Right forelimb (tissue), 1 donor: Measurements from ENCODE around the gene TECPR2.
A peak's percentile ranks its signal among the peaks of the same experiment; 100 is the strongest.

Experiments
- DNase-seq: peaks from one replicate; pipeline ENCODE4 v3.0.0-alpha.2; 2018

Gene TECPR2

DNA sequence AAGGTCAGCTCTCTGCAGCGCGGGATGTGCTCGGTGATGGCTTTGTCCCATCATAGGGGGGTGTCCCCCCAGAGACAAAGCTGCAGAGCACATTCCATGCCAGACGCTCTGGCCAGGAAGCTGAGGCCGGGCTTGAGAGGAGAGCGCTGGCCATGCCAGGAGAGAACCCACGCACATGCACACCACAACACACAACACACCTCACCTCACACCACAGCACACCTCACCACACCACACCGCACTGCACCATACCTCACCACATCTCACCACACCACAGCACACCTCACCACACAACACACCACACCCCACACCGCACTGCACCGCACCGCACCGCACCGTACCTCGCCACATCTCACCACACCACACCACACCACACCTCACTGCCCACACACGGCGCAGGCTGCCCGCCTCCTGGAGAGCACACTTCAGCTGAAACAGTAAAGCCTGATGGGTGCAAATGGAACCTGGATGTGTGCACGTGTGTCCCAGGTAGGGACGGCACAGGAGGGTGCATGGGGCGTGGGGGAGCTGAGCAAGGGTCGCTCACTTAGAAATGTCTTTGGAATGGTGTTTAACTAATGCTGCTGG lies 136.0 kb downstream of the TECPR2 start:
- DNase-seq, result no peak

DNA sequence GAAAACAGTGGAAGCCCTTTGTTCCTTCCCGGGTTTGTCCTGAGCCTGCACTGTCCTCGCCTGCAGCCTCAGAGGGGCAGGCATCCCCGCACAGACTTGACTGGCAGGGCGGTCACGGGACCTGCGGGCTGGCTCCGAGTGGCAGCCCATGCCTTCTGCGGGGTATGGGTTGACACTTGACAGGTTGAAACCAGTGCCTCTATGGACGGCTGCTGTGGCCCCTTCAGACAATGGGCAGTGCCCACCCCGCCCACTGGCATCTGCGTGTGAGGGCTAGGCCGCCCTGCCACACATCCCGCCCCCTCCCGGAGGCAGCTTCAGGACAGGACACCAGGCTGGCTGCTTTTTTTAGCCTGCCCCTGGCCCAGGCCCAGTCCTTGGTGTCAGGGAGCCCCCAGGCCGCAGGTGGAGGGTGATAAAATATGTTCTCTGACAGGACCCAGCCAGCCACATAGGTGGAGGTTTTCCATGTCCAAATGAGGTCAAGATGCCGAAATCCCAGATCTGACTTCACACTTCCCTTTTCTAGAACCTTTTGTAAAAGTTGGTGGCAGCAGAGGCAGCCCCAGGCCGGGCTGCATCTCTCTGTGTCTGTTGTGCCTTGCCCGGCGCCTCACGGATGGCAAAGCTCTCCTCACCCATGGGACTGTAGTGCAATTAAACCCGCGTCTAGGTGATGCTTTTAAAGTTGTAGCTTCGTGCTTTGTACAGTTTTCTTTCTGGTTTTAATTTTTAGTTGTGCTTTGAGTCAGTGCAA lies 136.8 kb downstream of the TECPR2 start:
- DNase-seq, result peak; percentile 41

DNA sequence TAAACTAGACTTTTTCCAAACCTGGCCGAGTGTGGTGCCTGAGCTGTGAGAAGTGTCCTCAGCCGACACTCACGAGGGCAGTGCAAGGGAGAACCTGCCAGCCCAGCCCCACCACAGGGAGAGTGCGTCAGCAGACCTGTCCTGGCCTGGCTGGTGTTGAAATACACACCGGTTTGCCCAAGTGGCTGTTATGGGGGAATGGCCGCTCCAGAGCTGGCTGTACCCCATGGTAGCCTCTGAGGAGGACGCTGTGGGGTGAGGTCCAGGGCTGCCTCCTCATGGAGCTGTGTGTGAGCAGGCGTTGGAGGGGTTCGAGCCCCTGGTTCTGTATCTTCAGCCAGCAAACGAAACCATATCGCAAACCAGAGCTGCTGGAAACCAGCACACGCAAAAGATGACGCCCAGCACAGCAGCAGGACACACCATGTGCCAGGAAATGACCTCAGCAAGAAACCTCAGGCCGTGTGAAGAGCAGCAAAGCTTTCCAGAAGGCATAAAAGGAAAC lies 137.5 kb downstream of the TECPR2 start:
- DNase-seq, result peak; percentile 71

DNA sequence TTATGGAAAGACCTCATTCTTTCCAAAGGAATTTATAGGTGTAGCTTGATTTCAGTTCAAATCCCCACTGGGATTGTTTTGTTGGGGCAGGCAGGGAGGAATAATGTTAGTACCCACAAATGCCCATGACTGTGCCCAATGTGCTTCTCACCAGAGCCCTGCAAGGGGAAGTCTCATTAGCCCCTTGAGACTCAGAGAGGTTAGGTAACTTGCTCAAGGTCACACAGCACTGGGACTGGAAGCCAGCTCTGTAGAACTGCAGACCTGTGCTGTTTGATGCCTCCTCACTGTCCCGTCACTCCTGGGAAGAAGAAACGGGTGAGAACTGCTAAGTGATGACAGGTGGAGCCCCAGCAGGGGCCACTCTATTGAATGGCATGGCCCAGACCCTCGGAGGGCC lies 138.0 kb downstream of the TECPR2 start:
- DNase-seq, result peak; percentile 35

DNA sequence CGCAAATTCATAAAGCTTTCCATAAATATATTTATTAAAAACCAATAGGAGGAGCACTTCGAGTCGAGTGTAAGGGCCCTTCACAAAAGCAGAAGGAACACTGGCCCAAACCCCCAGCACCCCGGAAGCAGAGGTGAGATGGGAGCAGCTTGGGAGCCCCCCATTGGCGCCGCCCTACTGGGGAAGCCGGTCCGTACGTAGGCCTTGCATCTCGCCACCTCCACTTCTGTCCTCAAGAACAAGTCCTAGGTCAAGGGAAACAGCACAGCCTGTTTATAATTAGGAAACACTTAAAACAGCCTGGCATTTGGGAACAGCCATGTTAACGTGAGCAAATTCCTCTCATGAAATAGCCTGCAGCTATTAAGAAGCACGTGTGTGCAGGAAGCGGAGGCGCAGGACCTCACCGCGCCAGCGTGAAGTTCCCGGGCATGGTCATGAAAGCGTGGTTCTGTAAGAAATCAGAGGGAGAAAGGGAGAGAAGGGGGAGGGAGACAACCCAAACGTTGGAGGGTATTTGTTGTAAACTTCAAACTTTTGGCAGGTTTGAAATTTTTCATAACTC lies 139.1 kb downstream of the TECPR2 start:
- DNase-seq, result no peak

DNA sequence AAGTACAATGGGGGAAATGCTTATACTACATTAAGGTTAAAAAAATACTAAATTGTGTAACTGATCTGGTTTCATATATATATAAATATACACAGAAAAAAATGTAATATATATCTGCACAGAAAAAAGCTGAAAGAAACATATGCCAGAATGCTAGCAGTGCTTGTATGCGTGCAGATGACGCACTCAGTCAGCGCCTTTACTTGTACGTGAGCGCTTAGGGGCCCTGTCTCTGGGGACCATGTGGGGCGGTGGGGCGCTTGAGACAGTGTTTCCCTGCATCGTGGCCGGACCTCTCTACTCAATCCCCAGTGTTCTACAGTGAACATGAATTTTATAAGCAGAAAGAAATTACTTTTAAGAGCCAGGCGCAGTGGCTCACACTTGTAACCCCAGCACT lies 139.8 kb downstream of the TECPR2 start:
- DNase-seq, result peak; percentile 38

DNA sequence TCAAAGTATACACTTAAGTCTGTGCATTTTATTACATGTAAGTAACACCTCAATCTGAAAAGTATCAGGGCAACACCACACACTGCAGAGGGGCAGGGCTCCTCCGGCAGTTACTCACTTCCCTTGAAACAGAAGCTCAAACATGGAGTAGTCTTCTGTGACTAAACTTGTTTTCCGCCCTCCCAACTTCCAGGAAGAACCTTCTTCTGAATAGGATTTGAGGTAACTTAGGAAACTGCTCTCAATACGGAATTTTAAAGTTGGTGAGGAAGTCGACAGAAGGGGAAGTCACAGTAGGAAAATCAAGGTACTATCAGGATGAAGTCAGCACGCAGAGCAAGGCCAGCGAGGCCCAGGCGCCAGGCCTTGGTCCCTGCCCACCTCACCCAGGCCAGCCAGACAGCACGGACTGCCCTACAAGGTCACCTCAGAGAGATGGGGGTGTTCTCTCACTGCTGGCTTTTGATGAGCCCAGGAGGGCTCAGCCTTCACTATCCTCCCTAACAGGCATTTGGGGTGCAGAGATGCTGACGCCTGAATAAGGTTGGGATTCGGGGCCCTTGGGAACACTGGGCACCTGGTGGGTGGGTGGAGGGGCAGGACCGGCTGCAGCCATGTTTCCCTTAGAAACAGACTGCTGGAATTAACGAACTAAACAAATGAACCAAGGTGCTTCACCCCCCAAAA lies 141.0 kb downstream of the TECPR2 start:
- no peak for DNase-seq

DNA sequence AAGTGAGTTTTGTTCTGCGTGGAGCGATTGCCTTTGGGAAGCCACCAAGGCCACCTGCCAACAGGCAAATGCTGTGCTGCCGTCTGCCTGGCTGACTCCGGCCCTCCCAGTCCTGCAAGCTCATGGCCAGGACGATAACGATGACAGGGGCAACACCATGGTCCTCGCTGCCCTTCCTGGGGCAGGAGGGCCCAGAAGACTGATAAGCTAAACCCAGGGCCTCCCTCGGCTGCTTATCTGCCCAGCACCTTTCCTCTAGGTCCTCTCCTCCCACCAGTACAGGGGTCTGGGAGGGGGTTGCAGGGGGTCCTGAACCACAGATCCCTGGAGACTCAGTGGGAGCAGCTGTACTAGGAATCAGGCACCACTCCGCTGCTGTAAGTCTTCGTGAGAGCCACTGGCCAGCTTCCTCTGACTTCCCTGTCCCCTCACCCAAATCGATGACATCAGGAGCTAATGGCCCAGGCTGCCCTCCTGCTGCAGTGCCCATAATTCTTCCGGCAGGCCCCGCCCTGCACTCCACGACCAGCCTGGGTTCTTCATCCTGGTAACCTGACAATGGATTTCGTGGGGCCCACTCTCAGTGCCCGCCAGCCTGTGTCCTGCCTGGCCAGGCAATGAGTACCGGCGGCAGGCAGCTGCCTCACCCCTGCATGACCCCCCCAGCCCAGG lies 141.7 kb downstream of the TECPR2 start:
- DNase-seq, result no peak

DNA sequence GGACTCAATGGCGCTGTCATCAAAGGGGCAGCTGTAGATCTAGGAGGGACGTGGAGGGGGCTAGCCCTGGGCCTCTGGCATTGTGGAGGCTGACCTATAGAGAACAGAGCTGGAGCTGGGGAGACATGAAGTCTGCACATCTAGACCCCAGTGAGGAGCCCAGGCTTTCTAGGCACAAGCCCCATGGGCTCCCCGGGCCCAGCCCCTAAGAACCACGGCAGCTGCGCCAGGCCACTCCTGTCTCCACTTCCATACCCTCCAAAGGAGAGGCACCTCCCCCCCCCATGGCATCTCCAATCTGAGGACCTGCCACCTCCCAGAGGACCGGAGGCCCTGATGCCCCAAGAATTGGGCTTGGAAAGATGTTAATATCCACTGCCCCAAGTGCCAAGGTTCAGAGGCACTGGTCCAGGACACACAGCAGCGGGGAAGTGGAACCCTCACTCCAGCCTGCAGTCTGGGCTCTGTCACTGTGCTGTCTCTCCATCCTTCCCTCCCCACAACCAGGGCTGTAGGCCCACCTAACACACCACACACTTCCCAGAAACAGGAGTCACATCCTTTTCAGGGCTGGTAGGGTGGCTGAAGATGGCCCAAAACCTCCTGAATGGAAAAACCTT lies 142.4 kb downstream of the TECPR2 start:
- DNase-seq, result no peak

DNA sequence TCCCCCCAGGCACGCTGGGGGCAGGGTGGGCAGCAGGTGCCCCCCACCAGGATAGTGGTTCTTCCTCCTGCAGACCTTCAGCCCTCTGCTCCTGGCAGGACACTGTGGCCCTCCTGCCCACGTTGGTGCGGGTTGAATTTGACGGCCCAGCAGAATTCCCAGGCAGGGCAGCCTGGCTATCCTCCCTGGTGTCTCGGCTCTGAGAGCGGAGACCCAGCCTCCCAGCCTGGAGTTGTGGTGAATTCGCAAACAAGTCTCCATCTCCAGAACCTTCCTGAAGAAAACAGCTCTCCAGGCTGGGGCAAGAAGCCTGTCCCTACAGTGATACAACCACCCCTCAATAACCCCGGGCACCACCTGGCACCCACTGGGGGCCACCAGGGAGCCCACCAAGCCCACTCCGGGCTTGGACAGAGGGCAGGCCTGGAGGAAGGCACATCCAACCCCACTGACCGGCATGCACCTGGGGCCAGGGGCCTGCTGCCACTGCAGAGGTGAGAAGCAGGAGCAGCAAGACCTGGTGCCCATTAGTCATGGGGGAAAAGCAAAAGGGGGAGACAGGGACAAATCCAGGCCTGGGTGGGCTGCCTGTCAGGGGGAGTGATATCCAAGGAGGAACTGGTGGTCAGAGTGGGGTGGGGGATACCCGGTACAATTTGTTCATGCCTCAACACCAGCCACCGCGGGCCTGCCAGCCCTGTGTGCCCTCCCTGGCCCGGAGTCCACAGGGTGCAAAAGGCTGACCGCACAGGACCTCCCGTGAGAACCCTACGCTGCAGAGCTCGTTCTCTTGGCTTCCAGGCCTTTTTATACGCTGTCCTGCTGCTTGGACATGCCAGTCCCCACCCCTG lies 143.3 kb downstream of the TECPR2 start:
- no peak for DNase-seq

DNA sequence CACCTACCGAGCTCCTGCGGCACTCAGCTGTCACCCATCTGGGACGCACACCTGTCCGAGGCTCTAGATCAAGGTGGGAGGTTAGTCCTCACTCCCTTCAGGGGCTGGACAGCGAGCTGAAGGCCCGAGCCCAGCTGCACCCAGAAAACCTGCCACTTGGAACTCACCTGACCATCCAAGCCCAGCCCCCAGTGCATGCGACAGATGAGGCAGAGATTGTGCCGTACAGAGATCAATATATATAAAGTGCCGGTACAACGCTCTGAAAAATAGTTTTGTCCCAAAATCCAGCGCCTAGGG lies 143.8 kb downstream of the TECPR2 start:
- no peak for DNase-seq

DNA sequence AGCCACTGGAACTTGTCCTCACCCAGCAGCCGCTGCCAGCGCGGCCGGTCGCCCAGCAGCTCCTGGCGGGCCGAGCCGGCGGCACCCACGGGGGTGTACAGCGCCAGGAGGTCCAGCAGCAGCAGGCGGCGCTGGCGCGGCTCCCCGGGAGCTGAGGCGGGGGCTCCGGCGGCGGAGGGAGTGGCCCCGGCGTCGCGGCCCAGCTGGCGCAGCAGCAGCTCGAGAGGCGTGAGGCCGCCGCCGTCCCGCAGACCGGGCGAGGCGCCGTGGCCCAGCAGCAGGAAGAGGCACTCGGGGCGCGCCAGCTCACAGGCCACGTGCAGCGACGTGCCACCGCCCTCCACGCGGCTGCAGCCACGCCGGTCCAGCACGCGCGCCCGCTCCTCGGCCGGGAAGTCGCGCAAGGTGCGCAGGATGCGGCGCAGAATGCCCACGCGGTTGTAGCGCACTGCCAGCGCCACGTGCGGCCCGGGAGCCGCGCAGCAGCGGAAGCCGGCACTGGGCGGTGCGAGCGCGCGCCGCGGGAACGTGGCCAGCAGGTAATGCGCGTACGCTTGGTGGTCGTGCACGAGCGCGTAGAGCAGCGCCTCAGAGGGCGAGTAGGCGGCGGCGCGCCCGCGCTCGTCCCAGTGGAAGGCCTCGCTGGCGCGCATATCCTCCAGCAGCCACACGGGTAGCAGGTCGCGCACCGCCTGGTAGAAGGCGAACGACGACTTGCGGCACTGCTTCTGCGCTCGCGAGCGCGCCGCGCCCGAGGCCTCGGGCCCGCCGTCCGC lies 144.5 kb downstream of the TECPR2 start:
- no peak for DNase-seq

DNA sequence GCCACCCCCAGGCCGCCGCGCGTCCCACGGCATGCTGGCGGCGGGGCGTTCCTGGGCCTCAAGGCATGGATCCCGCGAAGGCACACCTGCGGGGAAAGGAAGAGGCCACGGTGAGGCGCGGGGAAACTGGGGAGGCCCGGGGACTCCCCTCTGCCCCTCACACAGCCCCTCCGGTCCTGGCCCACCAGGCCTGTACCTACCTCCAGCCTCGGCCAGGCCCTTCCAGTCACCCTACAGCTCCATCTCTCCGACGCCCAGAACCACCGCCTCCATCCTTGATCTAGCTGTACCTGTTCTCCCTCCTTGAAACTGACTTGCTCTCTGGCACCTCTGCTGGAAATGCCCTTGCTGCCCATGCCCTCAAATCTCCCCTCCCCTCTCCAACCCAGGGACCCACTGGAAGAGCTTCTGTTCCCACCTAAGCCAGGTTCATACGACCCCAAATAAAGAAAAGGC lies 145.1 kb downstream of the TECPR2 start:
- DNase-seq, result no peak

DNA sequence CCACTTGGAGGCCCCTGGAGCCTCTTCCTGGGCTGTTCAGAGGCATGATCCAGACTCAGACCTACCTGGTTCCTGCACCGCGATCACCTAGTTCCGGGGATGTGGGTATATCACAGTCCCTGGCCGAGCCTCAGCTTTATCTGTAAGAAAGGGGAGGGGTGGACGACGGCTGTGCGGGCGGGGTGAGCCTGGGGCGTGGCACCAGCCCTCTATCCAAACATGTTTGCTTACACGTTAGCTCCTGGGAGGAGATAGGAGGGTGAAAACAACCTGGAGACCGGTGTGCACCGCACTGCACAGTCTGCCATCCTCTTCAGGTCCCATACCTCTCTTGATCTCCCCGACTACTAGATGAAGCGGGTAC lies 145.7 kb downstream of the TECPR2 start:
- no peak for DNase-seq

DNA sequence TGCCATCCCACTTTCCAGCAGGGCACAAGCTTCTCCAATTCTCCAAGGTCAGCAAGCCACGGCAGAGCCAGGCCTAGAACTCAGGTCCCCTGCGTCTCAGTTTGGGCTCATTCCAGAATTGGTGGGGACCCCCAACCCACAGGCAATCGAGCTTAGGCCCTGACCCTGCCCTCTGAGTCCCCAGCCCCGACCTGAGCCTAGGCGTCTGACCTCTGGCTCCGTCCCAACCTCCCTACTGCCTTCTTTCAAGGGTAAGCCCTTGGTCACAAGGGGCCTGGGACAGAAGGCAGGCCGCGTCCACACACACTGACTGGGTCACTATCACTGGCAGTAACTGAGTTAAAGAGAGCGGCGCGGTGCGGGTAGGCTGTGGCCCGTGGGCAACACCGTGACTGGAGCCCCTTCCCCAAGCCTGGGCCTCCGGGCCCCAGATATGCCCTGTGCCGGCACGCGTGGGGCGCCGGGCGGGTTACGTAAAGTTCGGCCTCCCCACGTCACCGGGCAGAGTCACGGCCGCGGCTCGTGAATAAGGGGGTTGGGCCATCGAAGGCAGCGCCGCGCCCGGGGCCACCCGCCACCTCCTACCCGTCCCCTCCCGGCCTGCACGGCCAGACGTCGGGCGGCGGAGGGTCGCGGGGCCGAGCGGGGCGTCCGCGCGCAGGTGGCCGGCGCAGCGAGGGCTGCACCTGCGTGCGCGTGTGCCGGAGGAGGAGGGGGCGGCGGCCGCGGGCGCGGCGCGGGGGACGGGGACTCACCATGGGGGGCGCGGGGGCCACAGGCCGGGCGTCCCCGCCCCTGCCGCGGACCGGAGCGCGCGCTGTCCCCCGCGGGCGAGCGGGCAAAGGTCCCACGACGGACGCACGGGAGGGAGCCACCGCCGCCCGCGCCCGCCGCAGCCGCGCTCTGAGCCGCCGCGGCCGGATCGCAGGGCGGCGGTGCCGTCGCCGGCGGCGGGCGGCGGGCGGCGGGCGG lies 146.3 kb downstream of the TECPR2 start:
- DNase-seq, result peak; percentile 67

DNA sequence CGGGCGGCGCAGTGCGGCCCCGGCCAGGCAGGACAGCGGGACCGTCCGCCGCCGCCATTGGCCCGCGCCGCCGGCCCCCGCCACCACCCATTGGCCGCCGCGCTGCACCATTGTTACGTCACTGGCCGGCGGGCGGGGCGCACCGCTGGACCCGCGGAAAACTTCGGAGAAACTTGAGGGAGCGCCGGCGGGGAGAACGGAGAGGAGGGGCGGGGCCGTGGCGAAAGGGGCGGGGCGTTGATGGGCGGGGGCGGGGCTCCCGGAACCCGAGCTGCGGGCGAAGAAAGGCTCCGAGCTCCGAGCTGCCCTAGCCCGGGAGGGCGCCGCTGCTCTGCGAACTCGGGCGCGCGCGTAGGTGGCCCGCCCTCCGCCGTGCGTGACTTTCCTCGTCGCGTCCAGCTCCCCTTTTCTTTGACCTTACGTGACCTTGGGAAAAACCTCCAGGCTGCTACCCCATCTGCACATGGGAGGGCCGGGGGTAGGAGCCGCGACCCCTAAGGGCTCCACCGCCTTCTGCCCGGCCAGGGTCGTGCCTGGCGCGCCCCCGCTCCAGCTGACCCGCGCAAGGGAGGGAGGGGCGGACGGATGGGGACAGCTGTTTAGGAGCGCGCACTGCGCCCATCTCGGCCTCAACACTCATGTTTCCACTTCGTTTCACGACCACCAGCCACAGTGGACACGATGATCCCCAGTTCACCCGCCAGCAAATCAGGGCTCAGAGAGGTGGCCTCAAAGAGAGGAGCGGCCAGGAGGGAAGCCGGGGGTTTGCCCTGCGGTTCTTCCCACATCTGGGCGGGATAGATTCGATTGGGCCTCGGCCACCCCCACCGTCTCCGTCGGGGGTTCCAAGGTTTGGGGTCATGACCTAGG lies 147.2 kb downstream of the TECPR2 start, which contains the start of gene ANKRD9:
Gene ANKRD9 (minus strand): TSS at position 31 of the 870 bp plus-strand sequence. CDS start 1,887 bp downstream, outside the sequence.
- DNase-seq, result peak; percentile 97

DNA sequence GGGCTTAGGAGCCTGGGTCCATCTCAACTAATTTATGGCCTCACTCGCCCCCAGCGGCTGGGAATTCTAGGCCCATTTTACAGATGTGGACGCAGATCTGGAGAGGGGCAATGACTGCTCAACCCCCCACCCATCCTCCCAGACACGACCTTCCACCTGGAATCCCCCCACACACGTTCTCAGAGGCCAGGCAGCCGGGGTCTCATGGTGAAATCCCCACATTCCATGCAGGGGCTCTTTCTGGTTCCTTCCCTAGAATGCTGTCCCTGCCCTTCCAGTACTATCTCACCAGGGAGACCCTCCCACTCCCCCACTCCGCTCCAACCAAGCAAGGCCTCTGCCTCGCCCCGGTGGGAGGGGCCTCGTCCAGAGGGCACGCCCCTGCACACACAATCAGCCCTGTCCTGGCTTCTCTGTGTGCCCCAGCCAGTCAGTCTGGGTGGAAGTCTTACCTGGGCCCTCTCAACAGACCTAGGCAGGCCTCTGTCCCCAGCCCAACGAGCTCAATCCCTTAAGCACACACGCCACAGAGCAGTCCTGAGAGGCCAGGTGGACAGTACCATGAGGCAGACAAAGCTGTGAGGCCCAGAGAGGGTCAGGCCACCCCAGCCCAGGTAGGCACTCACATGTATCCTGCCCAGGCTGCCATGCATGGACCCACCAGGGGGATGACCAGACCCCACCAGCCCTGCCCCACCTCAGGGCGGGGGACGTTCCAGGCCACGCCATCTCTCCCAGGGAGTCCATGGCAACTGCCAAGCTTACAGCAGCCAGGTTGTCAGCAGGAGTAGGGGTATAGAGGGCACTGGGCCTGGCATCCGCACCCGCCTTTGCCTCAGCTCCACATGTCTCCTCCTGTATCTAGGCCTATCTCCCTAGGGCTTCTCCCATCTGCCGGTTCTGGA lies 148.1 kb downstream of the TECPR2 start:
- no peak for DNase-seq
